Body of pancreas (tissue), 4 donors: ENCODE data around the gene CST9L. TPM values are rescaled to one million over a fixed set of nuclear protein-coding genes. Genes with fewer than 3 reads are reported as not detected.

Experiments
- ATAC-seq: fragments of 150-250 bp; one replicate; pipeline ENCODE4 v1.9.1; 2016
- DNase-seq, 4 donors: peaks; one replicate each; pipeline ENCODE4 v3.0.0-alpha.2; 2019
- H3K27ac ChIP-seq, 4 donors: fragments of 200-600 bp; sonication (generic); 1 replicate in 3 of 4; 2 replicates in 1 of 4; pipeline versions ENCODE4 v1.5.1 to v1.6.1; 2016 to 2019; ENCODE audit warnings: mild to moderate bottlenecking in 1 of 4, mixed read lengths in 1 of 4, moderate library complexity in 1 of 4
- H3K27me3 ChIP-seq, 2 donors: fragments of 200-600 bp; sonication (generic); one replicate each; pipeline ENCODE4 v1.6.0; 2016; ENCODE audit warnings: mild to moderate bottlenecking in 1 of 2
- H3K36me3 ChIP-seq, 2 donors: fragments of 200-600 bp; sonication (generic); replicated peaks in 1 of 2; 2 replicates each; pipeline ENCODE4 v1.5.1; 2016; ENCODE audit warnings: low read depth in 2 of 2; ENCODE audit not compliant: insufficient read depth in 1 of 2
- H3K4me1 ChIP-seq: fragments of 200-600 bp; sonication (generic); one replicate; pipeline ENCODE4 v1.6.0; 2016
- H3K4me3 ChIP-seq, 2 donors: fragments of 200-600 bp; sonication (generic); 1 replicate in 1 of 2; 2 replicates in 1 of 2; pipeline ENCODE4 v1.5.1; 2016 to 2019
- H3K9me3 ChIP-seq, 3 donors: fragments of 200-600 bp; sonication (generic); 1 replicate in 2 of 3; 2 replicates in 1 of 3; pipeline ENCODE4 v1.5.1; 2016
- POLR2A ChIP-seq, 3 donors: fragments of 450-650 bp; IDR thresholded peaks; one replicate each; pipeline ENCODE4 v1.6.1; 2016; ENCODE audit warnings: antibody characterized with exemption in 3 of 3, mild to moderate bottlenecking in 2 of 3
- WGBS, 2 donors: methylation state at CpG; one replicate each; pipeline ENCODE4 v1.1.5; 2017; 5-methylcytosine and 5-hydroxymethylcytosine counted together
- intact Hi-C: fragments of 100-400 bp; cut with DNase I; formaldehyde crosslinking; loops from one replicate; pipeline ENCODE4 v1.15.1; 2023
- total RNA-seq, 2 donors: library from RNA; depleted of rRNA; stranded (reverse); fragments of >200 nt; gene quantifications; one replicate each; pipeline ENCODE4 v1.1.0, GENCODE V29; 2016
- TF ChIP-seq, protein P1 (sequence below), 7 experiments: fragments of 450-650 bp in 4 of 7; fragments of 200-600 bp in 3 of 7; sonication (generic) in 3 of 7; IDR thresholded peaks; one replicate each; pipeline ENCODE4 v1.5.1; 2016 to 2019; ENCODE audit warnings: antibody characterized with exemption in 7 of 7

The CST9L gene
- total RNA-seq, 2 donors from 2014 or later: not detected

DNA sequence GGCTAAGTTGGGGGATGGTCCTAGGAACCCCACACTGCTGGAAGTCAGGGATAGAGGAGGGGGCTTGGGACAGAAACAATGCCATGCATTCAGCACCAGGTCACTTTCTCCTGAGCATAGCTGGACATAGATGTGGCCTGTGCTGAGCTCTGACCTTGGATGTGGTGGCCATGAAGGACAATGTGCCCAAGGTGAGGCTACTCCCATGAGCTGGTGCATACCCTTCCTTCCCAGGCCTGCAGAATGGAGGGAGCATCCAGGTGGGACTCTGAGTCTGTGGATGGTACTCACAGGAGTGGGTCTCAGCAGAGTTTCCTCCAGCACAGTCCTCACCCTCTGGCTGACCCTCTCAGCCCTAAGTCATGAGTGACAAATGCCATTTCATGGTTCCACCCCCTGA lies 16.9 kb downstream of the CST9L start:
- ATAC-seq: no peak
- DNase-seq: no peak
- H3K27me3 ChIP-seq: no peaks in the 10 kb centered on the region
- TF ChIP-seq POLR2A (IDR thresholded peaks at IDR 0.05): no peak
- H3K36me3 ChIP-seq: no peaks in the 10 kb centered on the region
- no peak overlapping the region for H3K4me3 ChIP-seq
- no peaks in the 10 kb centered on the region for H3K4me1 ChIP-seq
- no peak overlapping the region for H3K27ac ChIP-seq
- intact Hi-C loops: no loop called here
- H3K9me3 ChIP-seq: no peaks in the 10 kb centered on the region

DNA sequence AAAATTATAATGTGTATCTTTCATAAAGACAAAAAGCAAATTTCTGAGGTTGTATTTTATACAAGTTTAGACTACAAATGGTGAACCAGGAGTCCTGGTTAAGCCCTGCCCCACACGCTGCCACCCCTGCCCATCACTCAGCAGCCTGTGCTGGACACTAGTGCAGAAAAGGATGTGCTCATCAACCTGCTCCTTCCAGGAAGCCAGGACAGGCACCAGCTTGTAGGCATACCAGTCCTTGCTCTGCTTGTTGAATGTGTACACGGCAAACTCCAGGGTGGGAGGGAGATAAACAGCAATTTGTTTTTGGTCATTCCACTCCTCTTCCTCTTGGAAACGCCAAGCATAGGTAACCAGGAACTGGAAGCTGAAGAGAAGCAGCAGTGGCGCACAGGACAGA lies 18.1 kb downstream of the CST9L start:
- DNase-seq: no peak
- Histone ChIP-seq H3K4me3 (no peak overlapping the region), H3K9me3 (no peaks in the 10 kb centered on the region), H3K27me3 (no peaks in the 10 kb centered on the region), H3K36me3 (no peaks in the 10 kb centered on the region), H3K27ac (no peak overlapping the region), H3K4me1 (no peaks in the 10 kb centered on the region)
- no peak for ATAC-seq
- TF ChIP-seq POLR2A (IDR thresholded peaks at IDR 0.05): no peak
- TF ChIP-seq, protein P1, sequence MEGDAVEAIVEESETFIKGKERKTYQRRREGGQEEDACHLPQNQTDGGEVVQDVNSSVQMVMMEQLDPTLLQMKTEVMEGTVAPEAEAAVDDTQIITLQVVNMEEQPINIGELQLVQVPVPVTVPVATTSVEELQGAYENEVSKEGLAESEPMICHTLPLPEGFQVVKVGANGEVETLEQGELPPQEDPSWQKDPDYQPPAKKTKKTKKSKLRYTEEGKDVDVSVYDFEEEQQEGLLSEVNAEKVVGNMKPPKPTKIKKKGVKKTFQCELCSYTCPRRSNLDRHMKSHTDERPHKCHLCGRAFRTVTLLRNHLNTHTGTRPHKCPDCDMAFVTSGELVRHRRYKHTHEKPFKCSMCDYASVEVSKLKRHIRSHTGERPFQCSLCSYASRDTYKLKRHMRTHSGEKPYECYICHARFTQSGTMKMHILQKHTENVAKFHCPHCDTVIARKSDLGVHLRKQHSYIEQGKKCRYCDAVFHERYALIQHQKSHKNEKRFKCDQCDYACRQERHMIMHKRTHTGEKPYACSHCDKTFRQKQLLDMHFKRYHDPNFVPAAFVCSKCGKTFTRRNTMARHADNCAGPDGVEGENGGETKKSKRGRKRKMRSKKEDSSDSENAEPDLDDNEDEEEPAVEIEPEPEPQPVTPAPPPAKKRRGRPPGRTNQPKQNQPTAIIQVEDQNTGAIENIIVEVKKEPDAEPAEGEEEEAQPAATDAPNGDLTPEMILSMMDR (IDR thresholded peaks at IDR 0.05): no peak
- WGBS, 2 donors: 38 to 40% methylated on average over 4 of the region's 4 CpGs
- intact Hi-C loops: no loop called here

DNA sequence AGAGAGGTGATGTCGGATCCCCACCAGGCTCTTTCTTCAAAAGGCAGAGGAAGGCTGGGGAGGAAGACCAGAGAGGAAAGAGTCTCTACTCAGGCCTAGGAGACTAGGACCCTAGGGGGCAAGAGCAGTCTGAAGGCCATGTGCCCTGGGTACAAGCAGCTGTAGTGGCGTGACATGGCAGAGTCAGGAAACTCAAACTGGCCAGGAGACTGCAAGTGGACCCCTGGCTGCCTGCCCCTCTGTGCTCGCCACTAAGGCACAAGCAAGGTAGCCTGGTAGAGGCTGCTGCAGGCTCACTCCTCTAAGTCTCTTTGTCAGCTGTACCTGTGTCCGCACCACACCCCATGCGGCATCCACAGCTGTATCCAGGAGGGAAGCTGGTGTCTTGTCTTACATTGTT lies 19.9 kb downstream of the CST9L start:
- H3K36me3 ChIP-seq: no peaks in the 10 kb centered on the region
- no peak overlapping the region for H3K27ac ChIP-seq
- H3K4me1 ChIP-seq: no peaks in the 10 kb centered on the region
- no peak for DNase-seq
- intact Hi-C loops: no loop called here
- TF ChIP-seq, protein P1 (IDR thresholded peaks at IDR 0.05): no peak
- TF ChIP-seq POLR2A (IDR thresholded peaks at IDR 0.05): no peak
- H3K9me3 ChIP-seq: no peaks in the 10 kb centered on the region
- no peak overlapping the region for H3K4me3 ChIP-seq
- 47 to 49% methylated on average over 5 of the region's 5 CpGs for WGBS, 2 donors
- no peaks in the 10 kb centered on the region for H3K27me3 ChIP-seq
- no peak for ATAC-seq

DNA sequence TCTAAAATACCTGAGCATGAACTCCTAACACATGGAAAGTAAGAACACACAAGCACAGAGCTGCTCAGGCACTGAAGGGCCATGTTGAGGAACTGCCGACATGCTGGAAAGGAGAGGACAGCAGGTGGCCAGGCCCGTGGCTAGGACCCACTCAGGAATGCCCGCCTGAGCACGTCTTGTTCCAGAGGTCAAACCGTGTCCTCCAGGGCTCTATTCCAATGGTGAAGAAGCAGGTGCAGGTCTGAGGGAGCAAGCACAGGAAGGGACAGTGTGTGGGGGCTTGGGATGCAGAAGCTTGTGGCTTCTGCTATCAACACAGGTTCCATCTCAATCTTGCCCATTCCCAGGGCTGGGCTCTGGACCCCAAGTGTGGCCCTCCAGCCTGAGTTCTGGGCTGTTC lies 20.7 kb downstream of the CST9L start:
- ATAC-seq (no peak), DNase-seq (no peak)
- no peaks in the 10 kb centered on the region for H3K4me1 ChIP-seq
- 56 to 77% methylated on average over 5 of the region's 5 CpGs for WGBS, 2 donors
- H3K27ac ChIP-seq: no peak overlapping the region
- no peaks in the 10 kb centered on the region for H3K36me3 ChIP-seq
- H3K27me3 ChIP-seq: no peaks in the 10 kb centered on the region
- no peak overlapping the region for H3K4me3 ChIP-seq
- intact Hi-C loops: no loop called here
- TF ChIP-seq, protein P1 (IDR thresholded peaks at IDR 0.05): no peak
- TF ChIP-seq POLR2A (IDR thresholded peaks at IDR 0.05): no peak
- no peaks in the 10 kb centered on the region for H3K9me3 ChIP-seq

DNA sequence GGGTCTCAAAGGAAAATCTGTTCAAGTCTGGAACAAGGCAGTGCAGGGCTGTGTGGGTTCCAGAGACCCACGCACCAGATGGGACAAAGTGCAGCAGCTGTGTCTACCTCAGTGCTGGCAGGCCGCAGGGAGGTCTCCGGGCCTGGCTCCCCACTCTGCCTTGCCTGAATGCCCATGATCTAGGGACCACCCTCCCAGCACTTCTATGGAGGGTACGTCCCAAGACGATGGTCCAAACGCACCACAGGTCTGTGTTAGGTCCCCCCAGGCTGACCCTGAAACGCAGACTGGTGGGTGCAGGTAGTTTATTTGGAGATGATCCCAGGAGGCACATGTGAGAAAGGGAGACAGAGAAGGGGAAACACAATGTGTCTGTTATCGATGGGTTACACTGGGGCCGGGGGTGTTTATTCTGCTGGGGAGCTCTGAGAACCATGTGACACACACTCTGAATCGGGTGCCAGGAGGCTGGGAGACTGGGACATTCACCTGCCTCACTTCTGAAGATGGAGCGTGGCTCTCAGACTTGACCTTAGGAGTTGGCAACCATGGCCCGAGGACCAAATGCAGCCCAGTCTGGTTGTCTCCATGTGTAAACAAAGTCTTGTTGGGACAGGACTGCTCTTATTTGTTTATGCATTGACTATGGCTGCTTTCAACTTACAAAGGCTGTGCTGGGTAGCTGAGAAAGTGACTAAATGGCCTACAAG lies 21.7 kb downstream of the CST9L start:
- Histone ChIP-seq H3K36me3 (no peaks in the 10 kb centered on the region), H3K27me3 (no peaks in the 10 kb centered on the region), H3K4me3 (no peak overlapping the region), H3K9me3 (no peaks in the 10 kb centered on the region), H3K27ac (no peak overlapping the region), H3K4me1 (no peaks in the 10 kb centered on the region)
- 60 to 65% methylated on average over 11 to 12 of the region's 12 CpGs for WGBS, 2 donors
- ATAC-seq (no peak), DNase-seq (no peak)
- intact Hi-C loops: no loop called here
- TF ChIP-seq, protein P1 (IDR thresholded peaks at IDR 0.05): no peak
- TF ChIP-seq POLR2A (IDR thresholded peaks at IDR 0.05): no peak
